GM19035 (cell line): ENCODE results near the gene RANBP3.
"Not testable (repeated sequence)": the region's sequence is repeated elsewhere in the genome, so short reads cannot be mapped to it uniquely, and the experiment has no call there.

ENCODE experiments used
- ATAC-seq: cut with Tn5 transposase; IDR thresholded peaks from one replicate; pipeline ENCODE4 v1.9.1; 2021; ENCODE audit not compliant: unreplicated experiment

Gene RANBP3

DNA sequence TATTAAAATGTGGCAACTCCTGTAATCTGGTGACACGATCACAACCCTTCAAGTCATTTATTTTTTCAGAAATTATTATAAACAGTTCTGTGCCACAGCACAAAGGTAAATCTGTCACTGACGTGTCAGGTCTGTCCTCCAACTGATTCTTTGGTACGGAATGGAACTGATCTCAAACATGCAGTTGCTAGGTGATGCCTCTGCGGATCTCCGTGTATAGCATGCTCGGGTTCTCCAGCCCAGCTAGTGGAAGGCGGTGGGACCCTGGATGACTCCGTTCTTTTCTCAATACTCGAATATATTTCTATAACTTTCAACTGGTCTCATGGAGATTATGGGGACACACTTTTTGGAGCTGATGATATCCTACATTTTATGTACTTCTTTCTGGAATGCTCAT is 11.0 kb downstream of the RANBP3 start:
- ATAC-seq: no peak

DNA sequence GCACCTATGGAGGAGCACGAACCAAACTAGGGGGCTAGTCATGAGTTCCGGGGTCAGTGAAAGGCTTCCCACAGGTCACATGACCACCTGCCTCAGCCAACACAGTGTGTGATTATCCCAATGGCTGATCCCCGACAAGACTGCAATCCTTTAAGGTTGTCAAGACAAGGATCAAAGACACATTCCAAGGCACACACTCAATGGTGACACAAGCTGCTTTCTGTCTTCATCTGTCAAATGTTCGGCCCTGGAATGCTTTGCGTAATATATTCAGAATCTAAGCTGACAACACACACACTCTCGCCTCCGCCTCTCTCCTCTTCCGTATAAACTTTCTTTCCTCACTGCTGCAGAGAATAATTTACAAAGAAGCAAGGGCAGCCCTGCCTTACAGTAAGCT is 11.7 kb downstream of the RANBP3 start:
- ATAC-seq: no peak

DNA sequence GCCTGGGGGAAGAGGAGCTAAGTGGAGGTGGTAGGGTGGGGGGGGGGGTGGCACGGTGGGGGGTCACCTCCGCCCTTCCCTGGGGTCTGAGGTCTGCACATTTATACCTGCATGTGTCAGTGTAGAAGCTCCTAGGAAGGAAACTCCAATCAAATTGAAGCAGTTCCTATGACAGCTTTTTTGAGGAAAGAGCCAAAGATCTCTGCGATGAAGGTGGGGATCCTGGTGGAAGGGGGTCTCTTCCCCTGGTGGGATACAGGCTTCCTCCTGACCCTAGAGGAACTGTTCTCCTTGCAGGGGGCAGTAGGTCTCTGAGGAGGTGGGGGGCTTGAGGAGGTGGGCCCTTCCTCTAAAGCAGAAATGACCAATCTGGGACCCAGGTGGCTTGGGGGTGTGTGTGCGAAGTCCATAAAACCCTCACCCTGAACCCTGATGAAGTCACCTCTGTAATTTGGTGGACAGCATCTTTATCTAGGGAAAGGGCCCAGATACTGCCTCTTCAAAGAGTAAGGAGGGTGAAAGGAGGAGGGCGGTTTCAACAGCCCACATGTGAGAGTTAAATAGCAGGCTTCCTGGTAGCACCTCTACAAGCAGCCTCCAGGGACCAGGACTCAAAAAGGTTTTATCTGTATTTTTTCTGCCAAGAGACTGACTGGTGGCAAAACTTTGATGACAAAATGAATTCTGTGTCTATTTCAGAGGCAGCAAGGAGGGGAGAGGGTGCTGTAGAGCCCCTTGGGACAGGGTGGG is 12.9 kb downstream of the RANBP3 start:
- no peak for ATAC-seq

DNA sequence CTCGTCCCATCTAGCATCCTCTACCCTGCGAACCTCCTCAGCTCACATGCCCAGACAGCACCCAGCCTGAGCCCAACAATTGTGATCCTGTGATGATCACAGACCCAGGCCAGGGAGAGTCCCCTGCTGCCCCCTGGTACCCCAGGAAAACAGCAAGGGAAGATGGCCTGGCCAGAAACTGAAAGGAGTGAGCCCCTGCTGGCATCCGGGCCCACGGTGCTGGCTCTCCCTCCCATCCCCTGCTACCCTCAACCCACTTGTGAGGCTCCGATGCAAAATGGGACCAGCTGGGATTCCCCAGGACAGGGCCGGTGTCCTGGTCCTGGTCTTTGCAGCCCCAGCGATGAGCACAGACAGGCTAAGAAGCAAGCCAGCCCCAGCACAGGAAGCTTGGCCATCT is 14.1 kb downstream of the RANBP3 start:
- no peak for ATAC-seq

DNA sequence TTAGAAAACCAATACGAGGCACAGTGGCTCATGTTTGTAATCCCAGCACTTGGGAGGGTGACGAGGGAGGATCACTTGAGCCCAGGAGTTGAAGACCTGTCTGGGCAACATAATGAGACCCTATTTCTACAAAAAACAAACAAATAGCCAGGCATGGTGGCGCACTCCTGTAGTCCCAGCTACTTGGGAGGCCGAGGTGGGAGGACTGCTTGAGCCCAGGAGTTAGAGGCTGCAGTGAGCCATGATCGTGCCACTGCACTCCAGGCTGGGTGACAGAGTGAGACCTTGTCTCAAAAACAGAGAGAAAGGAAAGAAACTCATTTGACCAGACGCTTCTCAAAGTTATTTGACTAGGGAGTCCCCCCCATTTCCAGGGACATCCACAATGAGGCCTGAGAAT is 14.7 kb downstream of the RANBP3 start:
- ATAC-seq: not testable (repeated sequence)

DNA sequence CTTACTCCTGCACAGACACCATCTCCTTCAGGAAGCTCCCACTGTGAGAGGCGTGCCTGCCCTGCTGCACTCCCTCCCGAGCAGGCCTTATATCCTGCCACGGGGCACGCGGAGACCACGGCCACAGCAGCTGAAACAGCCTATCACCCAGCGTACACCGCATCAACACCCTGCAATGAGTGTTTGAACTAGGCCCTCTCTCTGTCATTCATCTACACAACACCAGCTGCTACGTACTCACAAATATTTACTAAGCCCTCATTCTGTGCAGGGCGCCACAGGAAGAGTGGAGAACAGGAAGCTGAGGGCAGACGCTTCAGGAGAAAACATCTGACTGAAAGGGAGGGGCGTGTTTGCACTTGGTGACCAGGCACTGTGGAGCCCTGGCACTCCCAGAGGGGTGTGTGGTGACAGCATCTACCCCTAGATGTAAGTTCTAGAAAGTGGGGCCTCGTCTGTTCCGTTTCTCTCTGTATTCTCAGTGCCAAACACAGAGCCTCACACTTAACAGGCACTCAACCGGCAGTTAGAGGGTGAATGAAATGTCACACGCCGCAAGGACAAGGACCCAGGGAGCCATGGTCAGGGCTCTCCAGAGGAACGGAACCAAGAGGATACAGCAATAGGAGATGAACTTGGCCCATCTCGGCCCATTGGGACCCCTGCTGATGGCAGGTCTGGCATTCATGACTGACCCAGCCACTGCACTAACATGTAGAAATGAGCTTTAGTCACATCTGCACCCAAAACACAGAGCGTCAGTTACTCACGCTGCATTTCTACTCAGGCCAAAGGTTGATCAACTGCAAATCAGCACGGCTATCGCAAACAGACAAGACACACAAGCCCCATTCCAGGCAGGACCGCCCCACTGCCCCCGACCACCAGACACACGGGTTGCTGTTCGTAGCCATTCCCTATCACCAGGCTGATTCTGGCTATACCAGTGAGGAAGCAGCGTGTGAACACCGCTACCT is 15.7 kb downstream of the RANBP3 start:
- no peak for ATAC-seq

DNA sequence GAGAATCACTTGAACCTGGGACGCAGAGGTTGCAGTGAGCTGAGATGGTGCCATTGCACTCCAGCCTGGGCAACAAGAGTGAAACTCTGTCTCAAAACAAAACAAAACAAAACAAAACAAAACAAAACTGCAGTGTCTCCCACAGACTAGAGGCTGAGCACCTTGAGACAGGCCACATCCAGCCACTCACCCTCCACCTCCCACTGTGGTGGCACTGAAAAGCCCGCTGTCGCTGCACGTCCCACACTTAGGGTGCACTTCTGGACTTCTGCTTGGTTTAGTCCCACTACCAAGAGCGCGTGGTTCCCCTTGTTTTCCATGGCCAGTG is 16.3 kb downstream of the RANBP3 start:
- not testable (repeated sequence) for ATAC-seq

DNA sequence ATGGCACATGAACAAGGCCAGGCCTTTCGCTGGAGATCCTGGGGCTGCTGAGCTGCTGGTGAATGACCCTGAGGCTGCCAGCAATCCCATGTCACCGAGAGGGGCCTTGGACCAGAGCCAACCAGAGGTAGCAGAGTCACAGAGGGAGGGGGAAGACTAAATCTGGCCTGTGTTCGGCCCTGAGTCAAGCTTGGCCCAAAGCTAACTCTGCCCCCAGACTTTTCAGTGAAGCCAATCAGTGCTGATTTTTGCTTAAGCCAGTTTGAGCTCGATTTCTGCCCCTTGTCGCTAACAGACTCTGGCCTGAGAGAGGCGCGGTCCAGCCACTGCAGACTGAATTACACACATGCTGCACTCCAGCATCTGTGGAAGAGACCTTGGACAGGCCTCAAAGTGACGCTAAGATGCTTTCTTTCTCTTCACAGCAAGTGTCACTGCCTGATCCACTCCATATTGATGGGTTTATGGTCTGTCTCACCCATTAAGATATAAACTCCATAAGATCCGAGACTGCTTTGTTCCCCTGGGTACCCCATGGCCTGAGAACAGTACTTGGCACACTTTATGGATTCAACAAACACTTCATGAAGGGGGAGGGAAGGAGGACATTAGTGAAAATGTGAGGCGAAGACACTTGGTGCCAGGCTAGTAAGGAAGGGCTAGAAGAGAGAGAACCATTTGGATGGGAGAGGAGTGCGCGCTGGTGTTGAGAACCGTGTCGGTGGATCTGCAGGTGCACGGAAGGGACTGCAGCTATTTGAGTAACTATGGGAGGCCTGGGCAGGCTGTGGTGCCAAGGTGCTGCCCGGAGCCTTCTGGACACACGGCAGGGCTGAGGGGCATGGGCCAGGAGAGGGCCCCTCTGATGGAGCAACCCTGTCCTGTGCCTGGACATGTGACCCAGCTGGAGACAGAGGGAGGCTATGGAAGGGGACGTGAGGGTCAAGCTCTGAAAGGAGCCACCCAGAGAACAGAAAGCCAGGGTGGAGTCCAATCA is 17.6 kb downstream of the RANBP3 start:
- ATAC-seq: no peak

DNA sequence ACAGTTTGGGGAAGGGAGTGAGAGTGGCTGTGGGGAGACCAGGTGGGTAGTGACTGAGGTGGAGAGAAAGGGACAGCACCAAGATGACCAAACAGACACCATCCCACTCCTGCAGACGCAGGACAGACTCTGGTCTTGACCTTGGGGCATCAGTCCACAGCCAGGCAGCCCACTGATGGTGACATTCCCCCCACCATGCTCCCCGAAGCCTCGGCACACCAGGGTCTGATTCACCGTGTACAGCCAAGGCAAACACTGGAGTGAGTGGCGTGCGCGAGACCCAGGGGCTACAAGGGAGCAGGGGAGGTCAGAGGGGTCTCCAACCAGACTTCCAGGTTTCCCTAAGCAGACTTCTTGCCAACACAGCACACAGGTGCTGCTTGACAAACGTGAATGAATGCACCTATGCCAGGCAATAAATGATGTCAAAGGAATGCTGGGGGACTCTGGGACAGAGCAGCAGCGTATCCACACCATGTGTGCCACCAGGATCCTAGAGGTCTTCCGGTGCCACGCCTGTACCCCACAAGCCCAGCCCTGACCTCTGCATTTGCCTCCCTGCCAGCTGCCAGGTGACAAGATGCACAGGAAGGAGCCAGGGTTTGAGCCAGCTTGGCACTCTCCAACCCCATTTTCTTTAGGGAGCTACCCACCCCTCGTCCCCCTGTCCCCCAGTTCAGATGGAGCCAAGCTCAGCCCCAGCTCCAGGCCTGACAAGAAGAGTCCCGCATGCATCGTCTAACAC is 18.5 kb downstream of the RANBP3 start:
- no peak for ATAC-seq

DNA sequence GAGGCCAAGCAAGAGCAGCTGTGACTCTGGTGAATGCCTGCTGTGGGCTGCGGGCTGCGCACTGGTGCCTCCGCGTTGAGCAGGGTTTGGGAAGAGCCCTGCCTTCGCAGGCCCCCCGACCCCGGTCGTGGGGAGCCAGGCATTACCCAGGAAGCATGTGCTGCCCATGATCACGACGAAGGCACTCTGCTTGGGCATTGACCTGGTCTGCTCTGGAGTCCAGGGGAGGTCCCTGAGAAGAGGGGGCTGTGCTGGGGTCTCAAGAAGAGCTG is 19.2 kb downstream of the RANBP3 start:
- ATAC-seq: no peak

DNA sequence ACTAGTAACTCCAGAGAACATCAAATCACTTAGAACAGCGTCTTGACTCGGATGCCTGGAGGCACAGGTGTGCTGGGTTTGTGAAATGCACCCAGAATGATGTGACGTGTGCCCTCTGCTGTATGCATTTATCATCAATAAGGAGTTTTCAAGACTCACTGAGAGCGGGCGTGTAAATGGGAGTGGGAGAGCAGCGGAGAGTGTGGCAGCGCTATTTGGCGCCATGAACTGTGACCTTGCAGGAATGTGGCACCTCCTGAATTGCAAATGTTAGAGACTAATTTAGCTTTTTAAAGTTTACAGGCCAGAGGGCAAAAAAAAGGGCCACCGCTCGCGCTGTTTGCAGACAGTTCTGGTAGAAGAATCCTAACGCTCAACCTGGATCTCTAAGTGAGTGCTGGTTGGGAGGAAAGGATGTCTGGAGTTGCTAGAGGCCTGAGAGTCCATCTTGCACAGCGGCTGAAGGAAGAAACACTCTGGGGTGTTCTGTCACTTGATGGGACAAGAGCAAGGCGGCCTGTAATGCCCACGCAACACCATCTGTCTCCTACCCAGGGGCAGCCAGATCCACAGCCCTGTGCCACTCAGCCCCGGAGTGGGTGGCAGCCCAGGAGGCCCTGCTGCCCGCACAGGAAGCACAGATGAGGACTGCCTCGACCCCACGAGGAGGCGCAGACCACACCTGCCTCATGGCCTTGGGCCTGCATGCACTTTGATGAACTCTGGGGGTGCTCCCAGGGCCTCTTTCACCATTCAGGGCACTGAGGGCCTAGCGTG is 19.7 kb downstream of the RANBP3 start:
- no peak for ATAC-seq

DNA sequence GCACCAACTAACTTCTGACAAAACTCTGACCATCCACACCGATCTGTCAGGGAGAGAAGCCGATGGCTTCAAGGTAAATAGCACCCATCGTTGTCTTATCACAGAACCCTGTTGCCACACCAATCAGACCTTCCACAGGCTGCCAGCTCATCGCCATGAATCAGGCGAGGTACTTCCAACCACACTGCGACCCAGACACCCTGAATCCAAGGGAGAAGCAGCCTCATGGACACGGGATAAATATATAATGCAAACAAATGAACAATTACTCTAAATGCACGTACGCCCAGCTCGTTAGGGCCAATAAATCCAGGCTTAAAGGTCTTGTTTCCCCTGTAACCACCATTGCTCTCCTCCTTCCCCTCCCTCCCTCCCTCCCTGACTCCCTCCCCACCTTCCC is 20.8 kb downstream of the RANBP3 start:
- ATAC-seq: no peak

DNA sequence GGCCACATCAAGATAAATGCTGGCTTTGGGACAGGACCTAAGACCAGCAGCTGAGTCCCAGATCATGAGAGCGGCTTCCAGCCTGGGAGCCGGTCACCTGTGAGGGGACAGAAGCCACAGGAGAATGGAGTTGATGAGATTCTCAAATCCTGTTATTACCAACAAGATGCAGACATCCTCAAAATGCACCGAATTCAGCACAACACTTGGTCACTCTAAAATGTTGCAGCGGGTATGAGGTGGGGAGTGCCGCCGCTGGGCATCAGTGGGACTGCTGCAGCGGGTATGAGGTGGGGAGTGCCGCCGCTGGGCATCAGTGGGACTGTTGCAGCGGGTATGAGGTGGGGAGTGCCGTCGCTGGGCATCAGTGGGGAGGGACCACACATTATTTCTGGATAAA is 21.2 kb downstream of the RANBP3 start:
- no peak for ATAC-seq

DNA sequence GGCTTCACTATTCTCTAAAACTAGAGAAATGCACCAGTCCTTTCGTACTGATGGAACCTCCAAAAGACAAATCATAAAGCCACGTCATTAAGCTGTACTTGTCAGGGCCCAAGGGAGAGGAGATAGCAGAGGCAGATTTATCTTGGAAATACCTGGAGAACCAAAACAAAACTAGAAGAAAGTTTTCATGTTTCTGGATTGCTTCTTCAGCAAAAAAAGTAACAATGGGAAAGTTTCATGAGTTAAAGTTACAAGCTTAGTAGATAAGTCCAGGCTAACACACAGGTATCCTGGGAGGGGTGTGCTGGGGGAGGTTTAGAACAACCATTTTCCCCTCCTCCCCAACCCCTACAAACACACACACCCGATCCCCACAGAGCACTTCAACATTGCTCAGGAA is 21.6 kb downstream of the RANBP3 start:
- ATAC-seq: no peak

DNA sequence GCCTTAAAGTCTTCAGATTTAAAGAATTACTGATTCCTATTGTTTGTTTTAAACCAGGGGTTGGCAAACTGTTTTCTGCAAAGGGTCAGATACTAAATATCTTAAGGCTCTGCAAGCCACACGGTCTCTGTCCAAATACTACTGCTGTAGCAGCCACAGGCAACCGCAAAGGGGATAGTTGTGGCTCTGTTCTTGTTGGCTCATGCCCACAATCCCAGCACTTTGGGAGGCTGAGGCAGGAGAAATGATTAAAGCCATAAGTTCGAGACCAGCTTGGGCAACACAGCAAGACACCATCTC is 22.4 kb downstream of the RANBP3 start:
- no peak for ATAC-seq

DNA sequence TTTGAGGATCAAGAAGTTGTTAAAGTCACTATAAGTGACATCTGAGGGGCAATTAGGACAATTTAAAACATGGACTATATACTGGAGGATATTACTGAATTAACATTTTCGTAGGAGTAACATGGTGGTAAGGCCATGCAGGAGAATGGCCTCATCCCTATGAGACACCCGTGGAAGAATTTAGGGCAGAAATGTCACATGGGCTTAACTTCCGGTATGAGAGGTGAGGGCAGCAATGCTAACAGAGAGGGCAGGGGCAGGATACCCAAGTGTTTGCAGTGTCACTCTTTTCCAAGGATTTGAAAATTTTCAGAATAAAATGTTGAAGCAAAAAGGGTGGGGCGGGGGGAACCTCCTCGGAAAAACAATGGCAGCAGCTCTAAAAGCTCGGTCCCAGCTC is 23.6 kb downstream of the RANBP3 start:
- no peak for ATAC-seq

DNA sequence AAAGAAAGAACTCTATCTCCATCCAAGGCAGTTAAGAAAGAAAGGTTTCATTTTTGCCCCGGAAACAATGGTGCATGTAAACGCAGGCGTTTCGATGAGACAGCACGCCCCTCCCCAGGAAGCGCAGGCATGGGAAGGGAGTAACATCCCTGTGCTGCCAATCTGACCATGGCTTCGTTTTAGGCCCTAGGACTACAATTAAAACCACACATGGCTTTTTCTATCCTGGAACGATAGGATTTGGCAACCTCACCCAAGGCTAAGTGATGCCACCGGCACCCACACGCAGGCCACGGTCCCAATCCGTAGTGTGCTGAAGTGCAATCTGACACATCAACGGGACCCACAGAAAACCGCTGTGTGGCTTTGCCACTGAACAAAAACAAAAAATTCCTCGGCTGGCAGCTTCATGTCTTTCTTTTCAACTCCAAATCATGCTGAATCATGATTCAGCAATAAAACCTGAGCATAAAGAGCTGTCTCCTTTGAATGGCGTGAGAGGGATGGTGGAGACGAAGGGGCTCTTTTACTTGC is 24.2 kb downstream of the RANBP3 start:
- ATAC-seq: no peak

DNA sequence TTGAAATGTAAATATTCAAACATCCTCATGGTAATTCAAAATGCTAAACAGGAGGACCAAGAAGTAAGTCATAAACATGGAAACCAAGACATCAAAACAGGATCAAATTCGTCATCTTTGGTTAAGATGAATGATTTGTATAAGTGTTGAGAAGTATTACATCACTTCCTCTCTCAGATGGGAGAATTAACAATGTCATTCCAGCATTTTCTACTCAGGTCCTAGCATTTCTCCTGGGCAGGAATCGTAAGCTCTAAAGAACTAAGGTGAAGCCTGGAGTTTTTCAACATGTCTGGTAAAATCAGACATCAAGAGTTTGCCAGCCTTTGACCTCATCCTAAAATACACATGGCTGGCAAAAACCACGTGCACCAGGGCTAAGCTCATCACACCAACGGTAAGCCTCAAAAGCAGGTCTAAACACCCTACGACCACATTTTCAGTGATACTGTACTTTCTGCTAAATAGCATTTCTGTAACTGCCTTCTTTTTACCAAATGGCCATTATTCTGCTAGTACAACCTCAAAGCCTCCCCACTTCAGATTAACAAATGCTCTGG is 24.8 kb downstream of the RANBP3 start:
- no peak for ATAC-seq

DNA sequence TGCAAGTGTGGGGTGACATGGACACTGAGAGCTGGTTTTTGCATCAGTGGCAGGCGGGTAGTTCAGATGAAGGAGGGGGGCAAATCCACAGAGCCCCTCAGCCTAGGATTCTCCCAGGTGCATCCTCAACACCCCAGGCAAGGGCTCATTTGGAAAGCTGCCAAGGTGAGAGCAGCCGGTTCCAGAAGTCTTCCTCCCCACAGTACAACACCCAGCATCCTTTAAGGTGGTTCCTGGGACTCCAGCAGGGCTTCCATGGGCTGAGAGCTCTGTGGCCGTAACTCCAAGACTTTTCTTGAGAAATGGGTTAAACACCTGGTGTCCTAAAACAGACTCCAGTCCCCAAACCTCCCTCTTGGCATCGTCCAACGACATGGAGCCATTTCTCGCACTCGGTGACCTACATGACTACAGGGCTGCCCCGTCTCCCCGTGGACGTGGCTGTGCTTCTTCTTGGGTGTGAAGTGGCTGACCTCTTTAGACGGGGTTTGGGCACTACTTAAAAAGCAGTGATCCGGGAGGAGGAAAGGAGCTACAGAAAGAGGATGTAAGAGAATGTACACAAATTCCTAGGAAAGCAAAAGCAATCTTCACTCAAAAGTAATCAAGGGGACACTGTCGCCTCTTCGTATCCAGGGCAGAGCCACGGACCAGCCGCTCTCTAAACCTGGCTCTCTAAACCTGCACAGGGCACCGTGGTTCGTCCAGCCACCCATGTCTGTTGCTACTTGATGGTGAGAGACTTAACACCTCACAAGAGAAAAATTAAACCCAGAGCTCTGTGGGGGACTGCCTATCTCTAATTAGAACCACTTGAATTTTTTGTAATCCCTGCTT is 25.5 kb downstream of the RANBP3 start:
- ATAC-seq: no peak
